Transverse colon (tissue), 4 donors: Measurements from ENCODE around the gene UCK1. TPM values are rescaled to one million over a fixed set of nuclear protein-coding genes. Genes with fewer than 3 reads are reported as not detected.
A peak's percentile ranks its signal among the peaks of the same experiment; 100 is the strongest.

Source experiments
- DNase-seq: peaks from one replicate; pipeline ENCODE4 v3.0.0-alpha.2; 2019
- H3K27ac ChIP-seq, 4 donors: fragments of 200-600 bp; sonication (generic); 2 replicates each; pipeline ENCODE4 v1.5.1; 2016 to 2018; ENCODE audit warnings: inconsistent platforms in 4 of 4
- H3K27me3 ChIP-seq: fragments of 200-600 bp; sonication (generic); 2 replicates; pipeline ENCODE4 v1.5.1; 2017; ENCODE audit warnings: inconsistent platforms
- H3K36me3 ChIP-seq, 4 donors: fragments of 200-600 bp; sonication (generic); 2 replicates each; pipeline ENCODE4 v1.5.1; 2017 to 2019; ENCODE audit warnings: inconsistent platforms in 4 of 4
- H3K4me1 ChIP-seq, 4 donors: fragments of 200-600 bp; sonication (generic); 2 replicates each; pipeline ENCODE4 v1.5.1; 2017 to 2020; ENCODE audit warnings: inconsistent platforms in 4 of 4
- H3K4me3 ChIP-seq, 4 donors: fragments of 200-600 bp; sonication (generic); 1 replicate in 1 of 4; 2 replicates in 3 of 4; pipeline versions ENCODE4 v1.5.1 to v1.6.1; 2017 to 2019; ENCODE audit warnings: inconsistent platforms in 4 of 4
- H3K9me3 ChIP-seq, 2 donors: fragments of 200-600 bp; sonication (generic); 2 replicates each; pipeline ENCODE4 v1.5.1; 2017 to 2019; ENCODE audit warnings: inconsistent platforms in 2 of 2
- EP300 ChIP-seq: sonication (generic); formaldehyde crosslinking; IDR thresholded peaks from one replicate; pipeline ENCODE4 v1.6.1; 2017; ENCODE audit warnings: antibody characterized with exemption, low read depth
- POLR2A ChIP-seq: fragments of 450-650 bp; IDR thresholded peaks from one replicate; pipeline ENCODE4 v1.6.1; 2016; ENCODE audit warnings: antibody characterized with exemption, mild to moderate bottlenecking, moderate library complexity
- POLR2AphosphoS5 ChIP-seq, 3 donors: sonication (generic); formaldehyde crosslinking; IDR thresholded peaks; one replicate each; pipeline ENCODE4 v1.6.1; 2016; ENCODE audit warnings: antibody characterized with exemption in 3 of 3
- WGBS, 2 donors: methylation state at CpG; one replicate each; pipeline ENCODE4 v1.1.5; 2018; ENCODE audit warnings: low coverage in 1 of 2; 5-methylcytosine and 5-hydroxymethylcytosine counted together
- in situ Hi-C, 4 donors: fragments of 200-750 bp; cut with MboI; loops; one replicate each; pipeline versions ENCODE4 v1.15.0 to v1.15.1; 2017; ENCODE audit warnings: low sequenced_read_pairs in 3 of 4, low pct_ligation_motif_present in 1 of 4, low pct_unique_long_range_greater_than_20kb in 1 of 4
- intact Hi-C: fragments of 100-400 bp; cut with DNase I; formaldehyde crosslinking; loops from one replicate; pipeline ENCODE4 v1.15.1; 2023; ENCODE audit warnings: low total_unique reads
- total RNA-seq, 4 donors: library from RNA; depleted of rRNA; stranded (reverse); fragments of >200 nt; gene quantifications; one replicate each; pipeline ENCODE4 v1.1.0, GENCODE V29; 2016
- TF ChIP-seq, protein P1 (sequence below), 5 experiments: fragments of 200-600 bp in 3 of 5; fragments of 450-650 bp in 2 of 5; sonication (generic) in 3 of 5; IDR thresholded peaks; 1 replicate in 2 of 5; 2 replicates in 3 of 5; pipeline ENCODE4 v1.5.1; 2016 to 2017; ENCODE audit warnings: antibody characterized with exemption in 5 of 5, inconsistent platforms in 3 of 5, mild to moderate bottlenecking in 2 of 5, moderate library complexity in 1 of 5

Gene UCK1
- total RNA-seq, 4 donors from 2014 or later, result 10.5 to 63.6 (median 35.3) TPM

DNA sequence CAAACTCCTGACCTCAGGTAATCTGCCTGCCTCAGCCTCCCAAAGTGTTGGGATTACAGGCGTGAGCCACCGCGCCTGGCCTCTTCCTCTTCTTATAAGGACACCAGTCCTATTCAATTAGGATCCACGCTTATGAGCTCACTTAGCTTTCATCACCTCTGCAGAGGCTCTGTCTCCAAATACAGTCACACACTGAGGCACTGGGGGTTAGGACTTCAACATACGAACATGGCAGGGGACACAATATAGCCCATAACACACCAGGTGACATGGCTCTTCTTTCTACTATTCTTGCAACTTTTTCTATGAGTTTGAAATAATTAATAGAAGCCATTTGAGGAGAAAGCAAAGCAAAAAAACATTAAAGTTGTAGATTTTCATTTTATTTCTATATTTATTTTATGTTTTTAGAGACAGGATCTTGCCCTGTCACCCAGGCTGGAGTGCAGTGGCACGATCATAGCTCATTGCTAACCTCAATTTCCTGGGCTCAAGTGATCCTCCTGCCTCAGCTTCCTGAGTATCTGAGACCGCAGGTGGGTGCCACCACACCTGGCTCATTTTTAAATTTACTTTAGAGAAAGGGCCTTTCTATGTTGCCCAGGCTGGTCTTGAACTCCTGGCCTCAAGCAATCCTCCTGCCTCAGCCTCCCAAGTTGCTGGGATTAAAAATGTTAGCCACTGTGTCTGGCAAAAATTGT, 8.3 kb upstream of the UCK1 start:
- WGBS, 2 donors, result 82 to 85% methylated on average over 3 to 7 of the region's 7 CpGs
- in situ Hi-C loops, result no loop called here
- Histone ChIP-seq H3K36me3 (no peaks in the 10 kb centered on the region), H3K9me3 (peaks cover 8 to 18% of the 10 kb centered on the region in 2 donors), H3K27me3 (no peaks in the 10 kb centered on the region), H3K4me3 (no peak overlapping the region), H3K4me1 (peaks cover 0 to 5% (median 0%) of the 10 kb centered on the region in 4 donors), H3K27ac (no peak overlapping the region)
- no peak for DNase-seq
- no peak for TF ChIP-seq POLR2AphosphoS5 (IDR thresholded peaks at IDR 0.05)
- TF ChIP-seq, protein P1, sequence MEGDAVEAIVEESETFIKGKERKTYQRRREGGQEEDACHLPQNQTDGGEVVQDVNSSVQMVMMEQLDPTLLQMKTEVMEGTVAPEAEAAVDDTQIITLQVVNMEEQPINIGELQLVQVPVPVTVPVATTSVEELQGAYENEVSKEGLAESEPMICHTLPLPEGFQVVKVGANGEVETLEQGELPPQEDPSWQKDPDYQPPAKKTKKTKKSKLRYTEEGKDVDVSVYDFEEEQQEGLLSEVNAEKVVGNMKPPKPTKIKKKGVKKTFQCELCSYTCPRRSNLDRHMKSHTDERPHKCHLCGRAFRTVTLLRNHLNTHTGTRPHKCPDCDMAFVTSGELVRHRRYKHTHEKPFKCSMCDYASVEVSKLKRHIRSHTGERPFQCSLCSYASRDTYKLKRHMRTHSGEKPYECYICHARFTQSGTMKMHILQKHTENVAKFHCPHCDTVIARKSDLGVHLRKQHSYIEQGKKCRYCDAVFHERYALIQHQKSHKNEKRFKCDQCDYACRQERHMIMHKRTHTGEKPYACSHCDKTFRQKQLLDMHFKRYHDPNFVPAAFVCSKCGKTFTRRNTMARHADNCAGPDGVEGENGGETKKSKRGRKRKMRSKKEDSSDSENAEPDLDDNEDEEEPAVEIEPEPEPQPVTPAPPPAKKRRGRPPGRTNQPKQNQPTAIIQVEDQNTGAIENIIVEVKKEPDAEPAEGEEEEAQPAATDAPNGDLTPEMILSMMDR (IDR thresholded peaks at IDR 0.05), result no peak
- no peak for TF ChIP-seq EP300
- no peak for TF ChIP-seq POLR2A
- intact Hi-C loops, result no loop called here

DNA sequence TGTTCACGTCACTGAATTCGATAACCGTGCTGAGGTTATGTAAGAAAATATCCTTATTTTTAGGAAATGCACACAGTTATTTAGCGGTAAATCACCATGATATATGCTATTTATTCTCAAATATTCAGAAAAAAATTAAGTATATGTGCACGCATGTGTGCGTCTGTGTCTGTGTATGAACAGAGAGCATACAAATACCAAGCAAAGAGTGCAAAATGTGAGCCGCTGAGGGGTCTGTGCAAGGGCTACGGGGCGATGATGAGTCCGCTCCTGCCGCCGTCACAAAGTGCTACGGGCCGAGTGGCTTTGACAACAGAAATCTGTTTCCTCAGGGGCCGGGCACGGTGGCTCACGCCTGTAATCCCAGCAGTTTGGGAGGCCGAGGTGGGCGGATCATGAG, 6.9 kb upstream of the UCK1 start:
- in situ Hi-C loops, result no loop called here
- DNase-seq, result no peak
- H3K36me3 ChIP-seq, result no peaks in the 10 kb centered on the region
- no peak overlapping the region for H3K4me3 ChIP-seq
- WGBS, 2 donors, result 94 to 95% methylated on average over 6 to 19 of the region's 19 CpGs
- H3K4me1 ChIP-seq, result peaks cover 0 to 6% (median 0%) of the 10 kb centered on the region in 4 donors
- TF ChIP-seq, protein P1 (IDR thresholded peaks at IDR 0.05), result no peak
- no peak for TF ChIP-seq POLR2AphosphoS5 (IDR thresholded peaks at IDR 0.05)
- no peak for TF ChIP-seq POLR2A
- no peak for TF ChIP-seq EP300
- no peak overlapping the region for H3K27ac ChIP-seq
- H3K9me3 ChIP-seq, result peaks cover under 1 to 8% of the 10 kb centered on the region in 2 donors
- no peaks in the 10 kb centered on the region for H3K27me3 ChIP-seq
- intact Hi-C loops, result no loop called here

DNA sequence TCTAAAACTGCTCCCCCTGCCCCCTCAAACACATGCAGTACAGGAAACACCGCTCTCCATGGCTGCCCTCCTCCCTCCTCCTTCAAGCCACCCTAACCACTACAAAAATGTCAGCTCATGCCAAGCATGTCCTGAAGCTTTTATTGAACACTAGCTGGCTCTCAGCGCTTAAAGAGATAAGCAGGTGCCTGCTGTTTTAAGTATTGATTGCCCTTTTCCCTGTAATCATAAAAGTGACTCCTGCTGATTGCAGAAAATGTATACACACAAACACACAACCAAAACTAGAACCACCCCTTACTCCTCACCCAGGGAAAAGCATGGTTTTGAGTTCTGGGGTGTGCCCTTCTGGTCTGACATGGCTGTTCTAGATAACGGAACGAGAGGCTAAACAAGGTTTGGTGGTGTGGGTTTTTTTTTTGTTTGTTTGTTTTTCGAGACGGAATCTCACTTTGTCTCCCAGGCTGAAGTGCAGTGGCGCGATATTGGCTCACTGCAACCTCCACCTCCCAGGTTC, 3.7 kb upstream of the UCK1 start:
- no peaks in the 10 kb centered on the region for H3K9me3 ChIP-seq
- H3K4me1 ChIP-seq, result peaks cover 9 to 19% (median 12%) of the 10 kb centered on the region in 4 donors
- in situ Hi-C loops (no loop called here), intact Hi-C loops (no loop called here)
- DNase-seq, result no peak
- no peaks in the 10 kb centered on the region for H3K27me3 ChIP-seq
- TF ChIP-seq POLR2A (no peak), POLR2AphosphoS5 (IDR thresholded peaks at IDR 0.05) (no peak), EP300 (no peak)
- TF ChIP-seq, protein P1 (IDR thresholded peaks at IDR 0.05), result no peak
- 13 to 39% methylated on average over 5 to 8 of the region's 8 CpGs for WGBS, 2 donors
- no peak overlapping the region for H3K27ac ChIP-seq
- H3K4me3 ChIP-seq, result no peak overlapping the region
- no peaks in the 10 kb centered on the region for H3K36me3 ChIP-seq

DNA sequence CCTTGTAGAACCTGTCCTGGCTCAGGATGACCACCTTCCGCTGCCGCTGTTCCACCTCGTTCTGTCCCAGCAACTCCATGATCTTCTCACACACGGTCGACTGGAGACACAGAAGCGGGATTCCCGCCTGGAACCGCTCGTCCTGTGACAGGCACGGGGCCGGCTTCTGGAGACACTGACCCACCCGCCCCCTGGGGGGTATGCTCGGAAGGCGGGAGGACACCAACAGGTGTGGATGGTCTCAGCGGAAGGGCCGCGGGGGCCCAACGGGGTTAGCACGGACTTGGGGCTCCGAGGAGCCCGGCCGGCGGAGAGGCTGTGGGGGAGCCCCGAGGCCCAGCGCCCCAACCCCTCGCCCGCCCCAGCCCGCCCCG, 530 bp downstream of the UCK1 start:
- Histone ChIP-seq H3K4me3 (peak overlapping the region; percentile 74 to 100 (median 97)), H3K27me3 (no peaks in the 10 kb centered on the region), H3K36me3 (peaks cover 0 to 13% (median 3%) of the 10 kb centered on the region in 4 donors), H3K27ac (peak overlapping the region; percentile 82 to 88 (median 86)), H3K9me3 (no peaks in the 10 kb centered on the region), H3K4me1 (peaks cover 12 to 23% (median 16%) of the 10 kb centered on the region in 4 donors)
- in situ Hi-C loops, result no loop called here
- intact Hi-C loops, result no loop called here
- DNase-seq, result peak; percentile 47
- TF ChIP-seq POLR2A, result no peak
- TF ChIP-seq, protein P1 (IDR thresholded peaks at IDR 0.05), result peak in 4 of 5 experiments; percentile 20 to 53 (median 30)
- 4% methylated on average over 24 of the region's 29 CpGs; no CpG with 5 or more reads in 1 of the 2 donors for WGBS, 2 donors
